PC-9 (cell line): ENCODE data around the gene KIAA1217. TPM values are rescaled to one million over a fixed set of nuclear protein-coding genes. Genes with fewer than 3 reads are reported as not detected.

Experiments used
- BruUV-seq: library from RNA; stranded (reverse); fragments of 400-500 nt; replicated peaks from 2 replicates; lab custom pipeline; 2021; lab: Mats Ljungman, UMichigan
- CTCF ChIA-PET: fragments of 300-600 bp; sonication (Branson Sonifier 250); formaldehyde crosslinking; loops from one replicate; lab custom pipeline; 2022; ENCODE audit warnings: antibody characterized with exemption; lab: Charles Lee
- POLR2A ChIA-PET: fragments of 300-600 bp; sonication (Branson Sonifier 250); formaldehyde crosslinking; loops from one replicate; lab custom pipeline; 2022; ENCODE audit warnings: antibody characterized with exemption; ENCODE audit not compliant: unreplicated experiment; lab: Charles Lee
- DNase-seq, 2 experiments: peaks; one replicate each; pipeline versions ENCODE4 v3.0.0 to v3.0.0-alpha.2; 2015 to 2022; ENCODE audit warnings: mixed read lengths in 1 of 2
- H2AFZ ChIP-seq: fragments of 200-600 bp; sonication (generic); 2 replicates; pipeline ENCODE4 v1.8.1; 2017; ENCODE audit warnings: antibody characterized with exemption
- H3F3A ChIP-seq: fragments of 200-600 bp; sonication (generic); 2 replicates; pipeline ENCODE4 v1.8.1; 2017; ENCODE audit warnings: antibody characterized with exemption, mild to moderate bottlenecking, low read depth; ENCODE audit not compliant: insufficient read depth
- H3K27ac ChIP-seq: fragments of 200-600 bp; sonication (generic); 2 replicates; pipeline ENCODE4 v1.6.1; 2016; ENCODE audit warnings: mixed run types
- H3K27me3 ChIP-seq: fragments of 200-600 bp; sonication (generic); 2 replicates; pipeline ENCODE4 v1.6.1; 2016; ENCODE audit warnings: low read depth, mixed run types; ENCODE audit not compliant: insufficient read depth
- H3K36me3 ChIP-seq: fragments of 200-600 bp; sonication (generic); 2 replicates; pipeline ENCODE4 v1.6.1; 2016; ENCODE audit warnings: low read depth, mixed run types
- H3K4me1 ChIP-seq: fragments of 200-600 bp; sonication (generic); replicated peaks from 2 replicates; pipeline ENCODE4 v1.6.1; 2016; ENCODE audit warnings: mixed run types; ENCODE audit not compliant: insufficient read depth
- H3K4me2 ChIP-seq: fragments of 200-600 bp; sonication (generic); 2 replicates; pipeline ENCODE4 v1.6.1; 2017; ENCODE audit warnings: mixed run types
- H3K4me3 ChIP-seq: fragments of 200-600 bp; sonication (generic); 2 replicates; pipeline ENCODE4 v1.6.1; 2016; ENCODE audit warnings: mixed run types
- H3K79me2 ChIP-seq: fragments of 200-600 bp; sonication (generic); 2 replicates; pipeline ENCODE4 v1.6.1; 2017; ENCODE audit warnings: low read depth, mixed run types
- H3K9me2 ChIP-seq: fragments of 200-600 bp; sonication (generic); 2 replicates; pipeline ENCODE4 v1.8.1; 2017; ENCODE audit warnings: mild to moderate bottlenecking; ENCODE audit not compliant: insufficient read depth
- H3K9me3 ChIP-seq: fragments of 200-600 bp; sonication (generic); 2 replicates; pipeline ENCODE4 v1.8.1; 2016; ENCODE audit warnings: low read depth; ENCODE audit not compliant: insufficient read depth
- H4K20me1 ChIP-seq: fragments of 200-600 bp; sonication (generic); 2 replicates; pipeline ENCODE4 v1.8.1; 2017; ENCODE audit not compliant: insufficient read depth
- EZH2 ChIP-seq: fragments of 200-600 bp; sonication (generic); IDR thresholded peaks from 2 replicates; pipeline ENCODE4 v1.8.0; 2017; ENCODE audit warnings: antibody characterized with exemption, low read depth
- intact Hi-C: fragments of 100-400 bp; cut with micrococcal nuclease; formaldehyde crosslinking; loops from one replicate; pipeline ENCODE4 v1.10.0; 2022; ENCODE audit not compliant: unreplicated experiment
- total RNA-seq: library from RNA; stranded (reverse); gene quantifications from 2 replicates; pipeline ENCODE4 v1.2.3, GENCODE V29; 2021
- TF ChIP-seq, protein P1 (sequence below): fragments of 200-600 bp; sonication (generic); conservative IDR thresholded peaks from 2 replicates; pipeline ENCODE4 v1.6.1; 2017; ENCODE audit warnings: mixed run types, antibody characterized with exemption, mild to moderate bottlenecking, moderate library complexity

The KIAA1217 gene
- total RNA-seq, 1 experiment from 2014 or later: 41.1 TPM

GRCh38 chr10:24382979-24383663 is 174.2 kb downstream of the KIAA1217 start:
- BruUV-seq: no TSS peak
- intact Hi-C loops: loop anchor here (1.0 to 2.0 kb wide), 4 partner anchors 82 to 389 kb away; partner anchors contain the start of gene KIAA1217
- no peak for DNase-seq

DNA sequence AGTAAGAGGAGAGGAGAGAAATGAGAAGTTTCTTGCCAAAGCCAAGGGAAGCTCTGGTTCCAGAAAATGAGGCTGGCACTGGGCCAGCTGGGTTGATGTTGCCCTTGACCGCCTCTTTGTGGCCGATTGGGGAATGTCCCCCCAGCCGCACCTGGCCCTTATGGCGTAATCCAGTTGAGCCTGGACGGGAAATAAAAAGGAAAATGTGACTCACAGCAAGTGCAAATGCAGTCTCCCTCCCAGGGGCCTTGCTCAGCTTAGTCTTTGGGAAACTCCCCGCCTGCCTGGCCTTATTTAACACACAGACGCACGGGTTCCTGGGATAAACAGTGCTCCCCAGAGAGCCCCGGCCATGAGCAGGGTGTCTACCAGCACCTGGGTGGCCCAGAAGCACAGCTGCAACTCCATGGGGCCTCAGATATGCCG is 174.8 kb downstream of the KIAA1217 start:
- Histone ChIP-seq H4K20me1 (no peaks in the 10 kb centered on the region; the same call in 1 of the 2 replicates), H3K4me2 (peak overlapping the region; percentile 68), H3K27ac (peak overlapping the region; percentile 65; the same call in 1 of the 2 replicates), H3K9me3 (no peaks in the 10 kb centered on the region), H3K9me2 (no peaks in the 10 kb centered on the region), H3K4me1 (peaks cover 8% of the 10 kb centered on the region; the same call in 1 of the 2 replicates), H3F3A (no peaks in the 10 kb centered on the region), H3K36me3 (no peaks in the 10 kb centered on the region), H2AFZ (peak overlapping the region; percentile 74; the same call in 1 of the 2 replicates), H3K4me3 (no peak overlapping the region; the same call in 1 of the 2 replicates), H3K27me3 (no peaks in the 10 kb centered on the region), H3K79me2 (no peaks in the 10 kb centered on the region)
- CTCF ChIA-PET: interaction anchor here (0.5 to 1.3 kb wide), 3 partner anchors 23 to 389 kb away, joined by 3 to 10 read pairs (median 4); no protein-coding TSS in a partner anchor
- TF ChIP-seq, protein P1, sequence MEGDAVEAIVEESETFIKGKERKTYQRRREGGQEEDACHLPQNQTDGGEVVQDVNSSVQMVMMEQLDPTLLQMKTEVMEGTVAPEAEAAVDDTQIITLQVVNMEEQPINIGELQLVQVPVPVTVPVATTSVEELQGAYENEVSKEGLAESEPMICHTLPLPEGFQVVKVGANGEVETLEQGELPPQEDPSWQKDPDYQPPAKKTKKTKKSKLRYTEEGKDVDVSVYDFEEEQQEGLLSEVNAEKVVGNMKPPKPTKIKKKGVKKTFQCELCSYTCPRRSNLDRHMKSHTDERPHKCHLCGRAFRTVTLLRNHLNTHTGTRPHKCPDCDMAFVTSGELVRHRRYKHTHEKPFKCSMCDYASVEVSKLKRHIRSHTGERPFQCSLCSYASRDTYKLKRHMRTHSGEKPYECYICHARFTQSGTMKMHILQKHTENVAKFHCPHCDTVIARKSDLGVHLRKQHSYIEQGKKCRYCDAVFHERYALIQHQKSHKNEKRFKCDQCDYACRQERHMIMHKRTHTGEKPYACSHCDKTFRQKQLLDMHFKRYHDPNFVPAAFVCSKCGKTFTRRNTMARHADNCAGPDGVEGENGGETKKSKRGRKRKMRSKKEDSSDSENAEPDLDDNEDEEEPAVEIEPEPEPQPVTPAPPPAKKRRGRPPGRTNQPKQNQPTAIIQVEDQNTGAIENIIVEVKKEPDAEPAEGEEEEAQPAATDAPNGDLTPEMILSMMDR: peak; percentile 63
- TF ChIP-seq EZH2: no peak
- BruUV-seq: no TSS peak
- intact Hi-C loops: loop anchor here (1.0 to 2.0 kb wide), 4 partner anchors 81 to 389 kb away; partner anchors contain the start of gene KIAA1217
- POLR2A ChIA-PET: interaction anchor here (0.7 kb wide), 1 partner anchor 1095 kb away, joined by 4 read pairs; no protein-coding TSS in a partner anchor
- peak; percentile 83 to 91 for DNase-seq

More at GRCh38 chr10:24382979-24383663, 174.2 kb downstream of the KIAA1217 start:
- H4K20me1 ChIP-seq: no peaks in the 10 kb centered on the region; the same call in 1 of the 2 replicates
- no peak overlapping the region for H3K4me3 ChIP-seq
- peaks cover 8% of the 10 kb centered on the region; the same call in 1 of the 2 replicates for H3K4me1 ChIP-seq
- ChIA-PET POLR2A (interaction anchor here (0.7 kb wide), 2 partner anchors 466 to 1094 kb away, joined by 4 read pairs; no protein-coding TSS in a partner anchor), CTCF (interaction anchor here (0.5 to 1.3 kb wide), 2 partner anchors 23 to 389 kb away, joined by 3 to 4 read pairs; no protein-coding TSS in a partner anchor)
- H3K9me3 ChIP-seq: no peaks in the 10 kb centered on the region
- H3K36me3 ChIP-seq: no peaks in the 10 kb centered on the region
- no peaks in the 10 kb centered on the region for H3K27me3 ChIP-seq
- TF ChIP-seq EZH2: no peak
- TF ChIP-seq, protein P1: no peak
- H3K9me2 ChIP-seq: no peaks in the 10 kb centered on the region
- peak overlapping the region; percentile 68; the same call in 1 of the 2 replicates for H3K4me2 ChIP-seq
- H2AFZ ChIP-seq: no peak overlapping the region
- no peaks in the 10 kb centered on the region for H3K79me2 ChIP-seq
- no peaks in the 10 kb centered on the region for H3F3A ChIP-seq
- no peak overlapping the region for H3K27ac ChIP-seq

GRCh38 chr10:24384954-24385353 is 176.0 kb downstream of the KIAA1217 start:
- no peaks in the 10 kb centered on the region for H3K9me2 ChIP-seq
- no peaks in the 10 kb centered on the region for H3F3A ChIP-seq
- no peak for TF ChIP-seq EZH2
- H3K4me3 ChIP-seq: no peak overlapping the region
- H3K27me3 ChIP-seq: no peaks in the 10 kb centered on the region
- CTCF ChIA-PET: no interaction called here
- no peak overlapping the region for H3K27ac ChIP-seq
- no peaks in the 10 kb centered on the region for H3K79me2 ChIP-seq
- no peaks in the 10 kb centered on the region for H3K36me3 ChIP-seq
- H3K9me3 ChIP-seq: no peaks in the 10 kb centered on the region
- POLR2A ChIA-PET: no interaction called here
- no peak for DNase-seq
- H4K20me1 ChIP-seq: no peaks in the 10 kb centered on the region; the same call in 1 of the 2 replicates
- no peak overlapping the region for H3K4me2 ChIP-seq
- peaks cover 8% of the 10 kb centered on the region; the same call in 1 of the 2 replicates for H3K4me1 ChIP-seq
- BruUV-seq: no TSS peak
- intact Hi-C loops: no loop called here
- H2AFZ ChIP-seq: no peak overlapping the region
